ENCODE data around the gene KCNC2. TPM values are rescaled to one million over a fixed set of nuclear protein-coding genes. Genes with fewer than 3 reads are reported as not detected.

KCNC2 gene
- total and polyA plus RNA-seq, 2 donors (not counting 3 experiments of a cell fraction or from before 2014, with no cell fraction given) = not detected

- Histone ChIP-seq H3K4me1 (ENCODE audit: control insufficient read depth, extremely low read depth, insufficient read depth, low read length) (no peaks in the 10 kb centered on the region), H3K27me3 (ENCODE audit: control insufficient read depth in 2 of 2, insufficient read depth in 2 of 2, low read length in 2 of 2) (no peaks in the 10 kb centered on the region), H3K36me3 (ENCODE audit: control insufficient read depth in 2 of 2, extremely low read depth in 1 of 2, insufficient read depth in 2 of 2, low read length in 2 of 2) (no peaks in the 10 kb centered on the region), H3K4me2 (ENCODE audit: insufficient read depth, low read length) (no peak overlapping the region), H3K9me1 (replicated peaks; ENCODE audit: control insufficient read depth, extremely low read depth, insufficient read depth, low read length) (no peaks in the 10 kb centered on the region), H3K9ac (replicated peaks; ENCODE audit: extremely low read depth, insufficient read depth, low read length) (no peak overlapping the region), H3K4me3 (replicated peaks in 1 of 3; ENCODE audit: insufficient read depth in 1 of 3, low read depth in 1 of 3, low read length in 3 of 3) (no peak overlapping the region), H2AFZ (ENCODE audit: low read depth, low read length) (no peak overlapping the region), H4K20me1 (replicated peaks; ENCODE audit: control insufficient read depth, extremely low read depth, insufficient read depth, low read length) (no peaks in the 10 kb centered on the region), H3K79me2 (ENCODE audit: control insufficient read depth, insufficient read depth, low read length) (no peaks in the 10 kb centered on the region), H3K9me3 (replicated peaks; ENCODE audit: control insufficient read depth, insufficient read depth, low read length) (no peaks in the 10 kb centered on the region), H3K27ac (ENCODE audit: insufficient read depth, low read depth, low read length) (no peak overlapping the region)
- no TSS peak for BruUV-seq (replicated peaks)
- dilution Hi-C loops (cut with MboI; ENCODE audit: extremely low pct_ligation_motif_present, low sequenced_read_pairs) = no loop called here
- no peak for DNase-seq (ENCODE audit: low read depth, low spot score)
- no peak for FAIRE-seq
- POLR2A ChIA-PET = no interaction called here
- TF ChIP-seq, protein P1, sequence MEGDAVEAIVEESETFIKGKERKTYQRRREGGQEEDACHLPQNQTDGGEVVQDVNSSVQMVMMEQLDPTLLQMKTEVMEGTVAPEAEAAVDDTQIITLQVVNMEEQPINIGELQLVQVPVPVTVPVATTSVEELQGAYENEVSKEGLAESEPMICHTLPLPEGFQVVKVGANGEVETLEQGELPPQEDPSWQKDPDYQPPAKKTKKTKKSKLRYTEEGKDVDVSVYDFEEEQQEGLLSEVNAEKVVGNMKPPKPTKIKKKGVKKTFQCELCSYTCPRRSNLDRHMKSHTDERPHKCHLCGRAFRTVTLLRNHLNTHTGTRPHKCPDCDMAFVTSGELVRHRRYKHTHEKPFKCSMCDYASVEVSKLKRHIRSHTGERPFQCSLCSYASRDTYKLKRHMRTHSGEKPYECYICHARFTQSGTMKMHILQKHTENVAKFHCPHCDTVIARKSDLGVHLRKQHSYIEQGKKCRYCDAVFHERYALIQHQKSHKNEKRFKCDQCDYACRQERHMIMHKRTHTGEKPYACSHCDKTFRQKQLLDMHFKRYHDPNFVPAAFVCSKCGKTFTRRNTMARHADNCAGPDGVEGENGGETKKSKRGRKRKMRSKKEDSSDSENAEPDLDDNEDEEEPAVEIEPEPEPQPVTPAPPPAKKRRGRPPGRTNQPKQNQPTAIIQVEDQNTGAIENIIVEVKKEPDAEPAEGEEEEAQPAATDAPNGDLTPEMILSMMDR (IDR thresholded peaks at IDR 0.05; ENCODE audit: extremely low read depth in 1 of 2, insufficient read depth in 1 of 2, low read depth in 1 of 2, low read length in 2 of 2) = no peak
- TF ChIP-seq EZH2 (IDR thresholded peaks at IDR 0.05; ENCODE audit: borderline replicate concordance, low read depth, low read length, severe bottlenecking) (no peak), FOS (IDR thresholded peaks at IDR 0.05; ENCODE audit: borderline replicate concordance, insufficient read depth, low read length) (no peak), GATA2 (IDR thresholded peaks at IDR 0.05; ENCODE audit: insufficient read depth, insufficient read length, low read depth, low read length) (no peak), POLR2A (IDR thresholded peaks at IDR 0.05; ENCODE audit: low read depth, low read length) (no peak), JUN (IDR thresholded peaks at IDR 0.05; ENCODE audit: borderline replicate concordance, insufficient read depth, insufficient read length, low read depth) (no peak), MYC (IDR thresholded peaks at IDR 0.05; ENCODE audit: low read depth, low read length) (no peak), POLR2AphosphoS5 (IDR thresholded peaks at IDR 0.05; ENCODE audit: insufficient read depth, low read depth, low read length) (no peak)
- TF ChIP-seq, protein P2, sequence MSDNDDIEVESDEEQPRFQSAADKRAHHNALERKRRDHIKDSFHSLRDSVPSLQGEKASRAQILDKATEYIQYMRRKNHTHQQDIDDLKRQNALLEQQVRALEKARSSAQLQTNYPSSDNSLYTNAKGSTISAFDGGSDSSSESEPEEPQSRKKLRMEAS (IDR thresholded peaks at IDR 0.05; ENCODE audit: insufficient read depth, insufficient read length) = no peak
- intact Hi-C loops (cut with micrococcal nuclease) = no loop called here
- CTCF ChIA-PET = interaction anchor here (1.7 kb wide), 1 partner anchor 16 kb away, joined by 3 read pairs; no protein-coding TSS in a partner anchor
Observed at GRCh38 chr12:75259143-75259542, 49.5 kb upstream of the KCNC2 start.

Data from endothelial cell of umbilical vein (primary cell).